Ovary (tissue), 9 donors: Measurements from ENCODE around the gene IFIT3. TPM values are rescaled to one million over a fixed set of nuclear protein-coding genes. Genes with fewer than 3 reads are reported as not detected.

Experiments
- DNase-seq, 5 donors: peaks; one replicate each; pipeline ENCODE4 v3.0.0-alpha.2; 2019 to 2020
- H3K27ac ChIP-seq, 2 donors: fragments of 200-600 bp; one replicate each; pipeline versions ENCODE4 v1.5.1 to v1.8.0; 2019 to 2022
- H3K27me3 ChIP-seq: fragments of 200-600 bp; one replicate; pipeline ENCODE4 v1.8.0; 2022
- H3K36me3 ChIP-seq: fragments of 200-600 bp; sonication (generic); one replicate; pipeline ENCODE4 v1.5.1; 2019
- H3K4me1 ChIP-seq: one replicate; pipeline ENCODE4 v1.8.1; 2013; ENCODE audit warnings: mild to moderate bottlenecking, moderate library complexity; ENCODE audit not compliant: insufficient read depth
- H3K4me3 ChIP-seq: fragments of 200-600 bp; sonication (generic); one replicate; pipeline ENCODE4 v1.5.1; 2017
- H3K9me3 ChIP-seq, 2 donors: fragments of 200-600 bp in 1 of 2; sonication (generic) in 1 of 2; one replicate each; pipeline versions ENCODE4 v1.5.1 to v1.8.1; 2013 to 2019; ENCODE audit warnings: mild to moderate bottlenecking in 1 of 2, moderate library complexity in 1 of 2
- EP300 ChIP-seq: sonication (generic); formaldehyde crosslinking; IDR thresholded peaks from one replicate; pipeline ENCODE4 v1.6.1; 2017; ENCODE audit warnings: antibody characterized with exemption
- POLR2A ChIP-seq: fragments of 450-650 bp; IDR thresholded peaks from one replicate; pipeline ENCODE4 v1.6.1; 2017; ENCODE audit warnings: antibody characterized with exemption, mild to moderate bottlenecking, moderate library complexity
- WGBS, 3 donors: extraction: QIAGEN DNeasy Blood & Tissue Kit in 1 of 3; methylation state at CpG; one replicate each; pipeline versions ENCODE4 v1.1.5 to v1.1.7; 2013 to 2017; 5-methylcytosine and 5-hydroxymethylcytosine counted together
- intact Hi-C, 4 donors: fragments of 100-400 bp; cut with DNase I; formaldehyde crosslinking; loops; one replicate each; pipeline versions ENCODE4 v1.11.0 to v1.15.1; 2022 to 2023
- polyA plus RNA-seq, 2 donors: library from polyadenylated mRNA; stranded (reverse); fragments of 200-250 nt in 1 of 2; fragments of 350-450 nt in 1 of 2; fragmentation: Illumina TruSeq in 1 of 2; extraction: RNeasy Lipid Tissue Mini Kit (QIAGEN cat#74804) in 1 of 2; gene quantifications; one replicate each; pipeline ENCODE4 v1.2.3, GENCODE V29; 2013 to 2014
- total RNA-seq, 7 donors: library from RNA; depleted of rRNA in 2 of 7; stranded (reverse); fragments of >200 nt in 2 of 7; fragmentation: NEBNext Ultra II Directional in 3 of 7; extraction: Animal tissue kit (Norgen Biotek cat#: 25700) in 3 of 7; gene quantifications; one replicate each; pipeline versions ENCODE4 v1.1.0 to v1.2.4, GENCODE V29; 2016 to 2023
- TF ChIP-seq, protein P1 (sequence below), 3 donors: fragments of 450-650 bp in 2 of 3; fragments of 200-600 bp in 1 of 3; IDR thresholded peaks; one replicate each; pipeline versions ENCODE4 v1.5.1 to v1.8.0; 2016 to 2022; ENCODE audit warnings: antibody characterized with exemption in 3 of 3, mild to moderate bottlenecking in 1 of 3
- donor health status: DM: no; HTN: no; CAD: no; lungs with moderate emphysema.
- donor health status: DM: no; HTN: no; CAD: no.
- donor health status: Bipolar disorder and iron deficiency.
- donor health status: DM: yes; HTN: yes; CAD: no.
- donor health status: DM: no; HTN: no; CAD: no.
- donor health status: DM: yes; HTN: yes; CAD: no.

The IFIT3 gene
- total and polyA plus RNA-seq, 9 donors: 5.7 to 31.5 (median 12.2) TPM

DNA sequence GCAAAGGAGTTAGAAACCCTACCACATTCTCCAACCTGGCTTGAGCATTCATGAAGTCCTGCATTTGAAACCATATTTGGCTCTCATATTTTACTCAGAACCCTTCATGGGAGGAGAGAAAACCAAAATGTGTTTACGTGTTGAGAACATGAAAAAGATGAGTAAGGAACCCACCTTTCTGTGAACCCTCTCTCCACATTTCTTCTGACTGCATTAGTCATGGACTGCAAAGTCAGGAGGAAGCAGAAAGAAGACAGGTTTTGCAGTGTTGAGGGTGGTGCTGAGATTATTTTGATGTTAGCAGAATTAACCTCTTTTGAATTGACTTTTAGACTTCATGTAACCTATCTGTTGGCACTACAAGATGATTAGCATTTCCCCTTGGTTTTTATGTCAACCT is 55.0 kb downstream of the IFIT3 start:
- Histone ChIP-seq H3K36me3 (no peaks in the 10 kb centered on the region), H3K27ac (no peak overlapping the region), H3K4me1 (no peaks in the 10 kb centered on the region), H3K27me3 (no peaks in the 10 kb centered on the region), H3K4me3 (no peak overlapping the region), H3K9me3 (no peaks in the 10 kb centered on the region)
- intact Hi-C loops: no loop called here
- 94 to 98% (median 96%) methylated on average over 1 of the region's 1 CpG for WGBS, 3 donors
- no peak for DNase-seq
- TF ChIP-seq EP300 (no peak), POLR2A (no peak)
- TF ChIP-seq, protein P1, sequence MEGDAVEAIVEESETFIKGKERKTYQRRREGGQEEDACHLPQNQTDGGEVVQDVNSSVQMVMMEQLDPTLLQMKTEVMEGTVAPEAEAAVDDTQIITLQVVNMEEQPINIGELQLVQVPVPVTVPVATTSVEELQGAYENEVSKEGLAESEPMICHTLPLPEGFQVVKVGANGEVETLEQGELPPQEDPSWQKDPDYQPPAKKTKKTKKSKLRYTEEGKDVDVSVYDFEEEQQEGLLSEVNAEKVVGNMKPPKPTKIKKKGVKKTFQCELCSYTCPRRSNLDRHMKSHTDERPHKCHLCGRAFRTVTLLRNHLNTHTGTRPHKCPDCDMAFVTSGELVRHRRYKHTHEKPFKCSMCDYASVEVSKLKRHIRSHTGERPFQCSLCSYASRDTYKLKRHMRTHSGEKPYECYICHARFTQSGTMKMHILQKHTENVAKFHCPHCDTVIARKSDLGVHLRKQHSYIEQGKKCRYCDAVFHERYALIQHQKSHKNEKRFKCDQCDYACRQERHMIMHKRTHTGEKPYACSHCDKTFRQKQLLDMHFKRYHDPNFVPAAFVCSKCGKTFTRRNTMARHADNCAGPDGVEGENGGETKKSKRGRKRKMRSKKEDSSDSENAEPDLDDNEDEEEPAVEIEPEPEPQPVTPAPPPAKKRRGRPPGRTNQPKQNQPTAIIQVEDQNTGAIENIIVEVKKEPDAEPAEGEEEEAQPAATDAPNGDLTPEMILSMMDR (IDR thresholded peaks at IDR 0.05): no peak

DNA sequence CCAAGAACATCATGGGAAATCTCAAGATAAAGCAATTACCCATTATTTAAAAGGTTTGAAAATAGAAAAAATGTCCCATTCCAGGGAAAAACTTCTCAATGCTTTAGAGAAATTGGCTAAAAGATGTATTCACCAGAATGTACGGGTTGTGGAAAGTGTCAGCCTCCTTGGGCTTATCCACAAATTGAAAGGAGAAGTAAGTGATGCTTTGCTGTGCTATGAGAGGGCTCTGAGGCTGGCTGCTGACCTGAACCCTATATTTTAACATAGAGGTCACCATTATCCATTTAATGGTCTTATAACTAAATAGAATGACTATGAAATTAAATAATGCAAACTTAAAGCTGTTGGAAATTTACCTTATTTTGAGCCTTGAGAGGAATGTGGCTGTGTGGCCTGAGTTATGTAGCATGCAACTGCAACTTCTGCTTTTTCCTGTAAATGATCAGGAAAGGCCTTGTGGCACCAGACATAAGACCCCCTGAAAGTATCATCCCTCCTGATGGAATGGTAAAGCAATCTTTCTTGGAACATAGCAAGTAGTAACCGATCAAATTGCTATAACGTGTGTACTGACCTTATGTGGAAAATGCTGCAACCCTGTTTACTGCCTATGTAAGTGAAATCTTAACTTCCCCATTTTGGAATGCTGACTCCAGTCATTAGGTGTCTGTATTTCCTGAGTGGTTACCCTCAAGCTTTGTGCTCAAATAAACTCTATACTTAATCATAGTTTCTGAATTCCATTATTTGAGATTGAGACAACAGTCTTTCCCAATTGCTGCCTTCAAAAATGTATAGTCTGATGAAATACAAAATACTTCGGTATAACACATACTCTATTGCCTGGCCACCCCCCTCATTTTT is 56.9 kb downstream of the IFIT3 start:
- Histone ChIP-seq H3K27ac (no peak overlapping the region), H3K9me3 (no peaks in the 10 kb centered on the region), H3K27me3 (no peaks in the 10 kb centered on the region), H3K4me1 (no peaks in the 10 kb centered on the region), H3K36me3 (no peaks in the 10 kb centered on the region), H3K4me3 (no peak overlapping the region)
- no peak for DNase-seq
- WGBS, 3 donors: 89 to 92% (median 91%) methylated on average over 4 of the region's 4 CpGs
- TF ChIP-seq, protein P1 (IDR thresholded peaks at IDR 0.05): no peak
- TF ChIP-seq POLR2A (no peak), EP300 (no peak)
- intact Hi-C loops: no loop called here

DNA sequence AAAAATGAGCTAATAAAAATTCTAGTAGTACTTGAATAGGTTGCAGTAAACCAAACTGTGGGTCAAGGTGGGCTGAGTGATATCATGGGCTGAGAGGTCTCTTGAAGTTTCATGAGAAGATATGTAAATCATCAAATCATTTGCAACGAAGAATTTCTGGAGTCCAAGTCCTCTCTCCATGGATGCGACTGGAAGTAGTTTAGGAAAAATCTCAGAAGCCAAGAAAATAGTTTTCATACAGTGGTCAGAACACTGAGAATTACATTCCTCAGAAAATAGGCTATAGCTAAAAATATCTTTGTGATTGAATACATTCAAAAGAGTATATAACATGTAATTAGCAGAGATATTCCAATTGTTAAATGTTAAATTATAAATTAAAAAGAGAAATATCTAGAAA is 61.0 kb downstream of the IFIT3 start:
- intact Hi-C loops: no loop called here
- H3K4me1 ChIP-seq: no peaks in the 10 kb centered on the region

DNA sequence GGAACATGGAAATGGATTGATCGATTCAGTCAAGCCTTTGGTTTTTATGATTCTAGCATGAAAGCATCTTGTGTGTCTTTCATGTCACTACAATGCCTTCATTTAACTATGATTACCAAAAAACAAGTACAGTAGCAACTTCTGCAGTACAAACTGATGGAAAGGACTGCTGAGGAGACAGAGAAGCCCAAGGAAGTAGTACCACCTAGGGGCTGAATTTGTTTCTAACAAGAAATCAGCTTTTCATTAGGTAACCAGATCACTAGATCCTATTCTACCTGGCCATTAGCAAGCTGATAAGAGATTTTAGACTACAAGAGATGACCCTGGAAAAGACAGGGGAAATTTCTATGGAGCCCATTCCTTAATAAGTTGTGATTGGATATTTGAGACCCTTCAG is 61.5 kb downstream of the IFIT3 start:
- no peak overlapping the region for H3K27ac ChIP-seq
- intact Hi-C loops: no loop called here
- no peak for DNase-seq
- 74 to 82% (median 78%) methylated on average over 1 of the region's 1 CpG for WGBS, 3 donors
- H3K9me3 ChIP-seq: no peaks in the 10 kb centered on the region
- TF ChIP-seq EP300: no peak
- TF ChIP-seq, protein P1 (IDR thresholded peaks at IDR 0.05): peak; percentile 32 to 59 (median 33)
- H3K36me3 ChIP-seq: no peaks in the 10 kb centered on the region
- H3K4me3 ChIP-seq: no peak overlapping the region
- no peaks in the 10 kb centered on the region for H3K27me3 ChIP-seq
- no peaks in the 10 kb centered on the region for H3K4me1 ChIP-seq

More for the DNA sequence above, 61.0 kb downstream of the IFIT3 start:
- no peaks in the 10 kb centered on the region for H3K36me3 ChIP-seq
- 41 to 51% (median 44%) methylated on average over 2 of the region's 2 CpGs for WGBS, 3 donors
- H3K27me3 ChIP-seq: no peaks in the 10 kb centered on the region
- H3K9me3 ChIP-seq: no peaks in the 10 kb centered on the region
- TF ChIP-seq, protein P1 (IDR thresholded peaks at IDR 0.05): no peak
- TF ChIP-seq POLR2A: no peak
- no peak for TF ChIP-seq EP300
- no peak for DNase-seq
- H3K27ac ChIP-seq: no peak overlapping the region
- no peak overlapping the region for H3K4me3 ChIP-seq

Other genes with a start within 250 kb of the IFIT3 start
- 1 to 10 TPM in 6 of 7 donors, under 1 TPM in 1; 0.52 to 3.8 (median 1.6) TPM for gene CH25H, start 120.7 kb upstream of the IFIT3 start, total RNA-seq
- 1 to 10 TPM in 1 of 2 donors, under 1 TPM in 1; 0.22 to 1.9 TPM for gene CH25H, start 120.7 kb upstream of the IFIT3 start, polyA plus RNA-seq
- 10 to 100 TPM; 26.6 to 94.6 (median 36.1) TPM for gene LIPA, start 76.2 kb upstream of the IFIT3 start, total RNA-seq
- gene LIPA, start 76.2 kb upstream of the IFIT3 start, polyA plus RNA-seq: 100 to 1,000 TPM in 1 of 2 donors, 10 to 100 TPM in 1; 27.5 to 191 TPM
- 10 to 100 TPM in 1 of 7 donors, 1 to 10 TPM in 6; 2.1 to 10.0 (median 4.8) TPM for gene IFIT2, start 26.0 kb upstream of the IFIT3 start, total RNA-seq
- gene IFIT2, start 26.0 kb upstream of the IFIT3 start, polyA plus RNA-seq: 10 to 100 TPM in 1 of 2 donors, 1 to 10 TPM in 1; 6.4 to 21.3 TPM
- under 1 TPM in 1 of 7 donors, not detected in 6; 0.18 TPM for gene IFIT1B, start 50.1 kb downstream of the IFIT3 start, total RNA-seq
- gene IFIT1B, start 50.1 kb downstream of the IFIT3 start, polyA plus RNA-seq: not detected
- gene IFIT1, start 64.6 kb downstream of the IFIT3 start, total RNA-seq: 10 to 100 TPM in 4 of 7 donors, 1 to 10 TPM in 3; 6.4 to 20.4 (median 11.3) TPM
- gene IFIT1, start 64.6 kb downstream of the IFIT3 start, polyA plus RNA-seq: 10 to 100 TPM; 23.0 to 56.2 TPM
- 10 to 100 TPM in 6 of 7 donors, 1 to 10 TPM in 1; 8.7 to 22.0 (median 17.4) TPM for gene IFIT5, start 86.6 kb downstream of the IFIT3 start, total RNA-seq
- 10 to 100 TPM; 10.6 TPM for gene IFIT5, start 86.6 kb downstream of the IFIT3 start, polyA plus RNA-seq
- 1 to 10 TPM in 4 of 7 donors, under 1 TPM in 3; 0.05 to 4.7 (median 1.1) TPM for gene SLC16A12, start 207.6 kb downstream of the IFIT3 start, total RNA-seq
- gene SLC16A12, start 207.6 kb downstream of the IFIT3 start, polyA plus RNA-seq: 1 to 10 TPM in 1 of 2 donors, under 1 TPM in 1; 0.40 to 1.2 TPM